Iris pigment epithelial cell (primary cell): ENCODE data around the gene ZNF438.
"Not testable (repeated sequence)": the region's sequence is repeated elsewhere in the genome, so short reads cannot be mapped to it uniquely, and the experiment has no call there.

ENCODE experiments used
- DNase-seq: peaks from one replicate; pipeline ENCODE4 v3.0.0-alpha.2; 2011; ENCODE audit warnings: low read depth

The ZNF438 gene

GRCh38 chr10:30943451-30943850 lies 88.2 kb downstream of the ZNF438 start:
- no peak for DNase-seq

- DNase-seq, result no peak
These were observed 91.4 kb downstream of the ZNF438 start for GRCh38 chr10:30940256-30940655.

- no peak for DNase-seq
These were observed 91.9 kb downstream of the ZNF438 start for GRCh38 chr10:30939643-30940251.

GRCh38 chr10:30935078-30935477 lies 96.6 kb downstream of the ZNF438 start:
- peak; percentile 9 for DNase-seq

- no peak for DNase-seq
These were observed 100.6 kb downstream of the ZNF438 start for GRCh38 chr10:30931094-30931493.

- no peak for DNase-seq
These were observed 101.7 kb downstream of the ZNF438 start for GRCh38 chr10:30929901-30930520.

GRCh38 chr10:30929311-30929729 lies 102.3 kb downstream of the ZNF438 start:
- not testable (repeated sequence) for DNase-seq

- no peak for DNase-seq
These were observed 102.9 kb downstream of the ZNF438 start for GRCh38 chr10:30928742-30929141.

GRCh38 chr10:30918651-30919050 lies 113.0 kb downstream of the ZNF438 start:
- DNase-seq, result no peak

- DNase-seq, result peak; percentile 9
These were observed 113.9 kb downstream of the ZNF438 start for GRCh38 chr10:30917789-30918188.

GRCh38 chr10:30917067-30917466 lies 114.6 kb downstream of the ZNF438 start:
- DNase-seq, result no peak

- DNase-seq, result peak; percentile 78
These were observed 116.5 kb downstream of the ZNF438 start for GRCh38 chr10:30915146-30915545.

GRCh38 chr10:30911303-30911863 lies 120.3 kb downstream of the ZNF438 start:
- no peak for DNase-seq

GRCh38 chr10:30903397-30904138 lies 128.1 kb downstream of the ZNF438 start:
- DNase-seq, result no peak

GRCh38 chr10:30902621-30903396 lies 128.9 kb downstream of the ZNF438 start:
- no peak for DNase-seq

GRCh38 chr10:30901487-30901886 lies 130.2 kb downstream of the ZNF438 start:
- not testable (repeated sequence) for DNase-seq

GRCh38 chr10:30898964-30899363 lies 132.7 kb downstream of the ZNF438 start:
- DNase-seq, result no peak

- DNase-seq, result no peak
These were observed 134.1 kb downstream of the ZNF438 start for GRCh38 chr10:30897547-30897946.

GRCh38 chr10:30897048-30897447 lies 134.6 kb downstream of the ZNF438 start:
- no peak for DNase-seq

GRCh38 chr10:30894221-30894620 lies 137.4 kb downstream of the ZNF438 start:
- no peak for DNase-seq

- DNase-seq, result peak; percentile 42
These were observed 138.5 kb downstream of the ZNF438 start for GRCh38 chr10:30893208-30893607.

GRCh38 chr10:30887839-30888238 lies 143.8 kb downstream of the ZNF438 start:
- DNase-seq, result no peak
